IMR-90 (cell line): ENCODE results near the gene RAB3C. TPM values are rescaled to one million over a fixed set of nuclear protein-coding genes. Genes with fewer than 3 reads are reported as not detected.

ENCODE experiments used
- ATAC-seq: fragments of 200-7000 bp; cut with Tn5 transposase; 2 replicates; pipeline ENCODE4 v1.9.1; 2020; ENCODE audit warnings: low read depth, mild to moderate bottlenecking, moderate library complexity
- BruUV-seq: library from RNA; stranded (reverse); fragments of 400-500 nt; replicated peaks from 2 replicates; lab custom pipeline; 2021; lab: Mats Ljungman, UMichigan
- CTCF ChIA-PET: fragments of 300-600 bp; formaldehyde crosslinking; extraction: SDS; loops from one replicate; lab custom pipeline; 2021; ENCODE audit warnings: antibody characterized with exemption; lab: Yijun Ruan, JAX
- POLR2A ChIA-PET: fragments of 300-600 bp; sonication (Branson Sonifier 250); formaldehyde crosslinking; loops from one replicate; lab custom pipeline; 2022; ENCODE audit warnings: antibody characterized with exemption; ENCODE audit not compliant: unreplicated experiment; lab: Charles Lee
- DNase-seq: peaks from one replicate; pipeline ENCODE4 v3.0.0; 2013
- H2AFZ ChIP-seq: replicated peaks from 2 replicates; pipeline ENCODE3; 2013; ENCODE audit warnings: low read length, mild to moderate bottlenecking; ENCODE audit not compliant: poor library complexity
- H2AK5ac ChIP-seq: 2 replicates; pipeline ENCODE4 v1.6.1; 2013; ENCODE audit warnings: low read depth, low read length, inconsistent platforms
- H2AK9ac ChIP-seq: replicated peaks from 2 replicates; pipeline ENCODE3; 2013; ENCODE audit warnings: mild to moderate bottlenecking, low read depth, low read length, moderate library complexity; ENCODE audit not compliant: poor library complexity
- H2BK120ac ChIP-seq: 2 replicates; pipeline ENCODE4 v1.6.1; 2013; ENCODE audit warnings: low read depth, low read length, inconsistent platforms
- H2BK15ac ChIP-seq: 3 replicates; pipeline ENCODE4 v1.6.1; 2013; ENCODE audit warnings: low read depth, low read length, inconsistent platforms
- H2BK20ac ChIP-seq: 2 replicates; pipeline ENCODE4 v1.6.1; 2013; ENCODE audit warnings: low read depth, mild to moderate bottlenecking, inconsistent platforms, low read length, moderate library complexity
- H2BK5ac ChIP-seq: 2 replicates; pipeline ENCODE4 v1.6.1; 2013; ENCODE audit warnings: mild to moderate bottlenecking, low read depth, low read length, inconsistent platforms; ENCODE audit not compliant: poor library complexity, severe bottlenecking
- H3K14ac ChIP-seq: replicated peaks from 2 replicates; pipeline ENCODE4 v1.6.1; 2013; ENCODE audit warnings: low read depth, low read length, inconsistent platforms
- H3K18ac ChIP-seq: 2 replicates; pipeline ENCODE4 v1.6.1; 2013; ENCODE audit warnings: low read depth, low read length, control low read depth
- H3K23ac ChIP-seq: 2 replicates; pipeline ENCODE4 v1.6.1; 2013; ENCODE audit warnings: low read depth, low read length, inconsistent platforms
- H3K27ac ChIP-seq: 2 replicates; pipeline ENCODE4 v1.5.1; 2013; ENCODE audit warnings: mild to moderate bottlenecking, control low read depth, low read length; ENCODE audit not compliant: insufficient read depth
- H3K27me3 ChIP-seq: 2 replicates; pipeline ENCODE4 v1.6.1; 2013; ENCODE audit warnings: low read length; ENCODE audit not compliant: control insufficient read depth, insufficient read depth
- H3K36me3 ChIP-seq: 2 replicates; pipeline ENCODE4 v1.6.1; 2013; ENCODE audit warnings: low read length, mixed read lengths; ENCODE audit not compliant: control insufficient read depth, insufficient read depth
- H3K4ac ChIP-seq: 2 replicates; pipeline ENCODE4 v1.6.1; 2013; ENCODE audit warnings: low read depth, low read length, inconsistent platforms
- H3K4me1 ChIP-seq: 2 replicates; pipeline ENCODE4 v1.6.1; 2013; ENCODE audit warnings: low read length, mixed read lengths; ENCODE audit not compliant: control insufficient read depth, insufficient read depth
- H3K4me2 ChIP-seq: 2 replicates; pipeline ENCODE4 v1.6.1; 2013; ENCODE audit warnings: low read depth, mild to moderate bottlenecking, control low read depth, low read length, moderate library complexity
- H3K4me3 ChIP-seq: 2 replicates; pipeline ENCODE4 v1.5.1; 2013; ENCODE audit warnings: low read depth, mild to moderate bottlenecking, control low read depth, low read length, moderate library complexity; ENCODE audit not compliant: insufficient read depth
- H3K56ac ChIP-seq: 2 replicates; pipeline ENCODE4 v1.6.1; 2013; ENCODE audit warnings: low read length, inconsistent platforms; ENCODE audit not compliant: insufficient read depth; ENCODE audit errors: extremely low read depth
- H3K79me1 ChIP-seq, 2 experiments: 2 replicates each; pipeline ENCODE4 v1.6.1; 2013; ENCODE audit warnings: low read length in 2 of 2, inconsistent platforms in 1 of 2, low read depth in 1 of 2
- H3K9ac ChIP-seq: 2 replicates; pipeline ENCODE4 v1.6.1; 2013; ENCODE audit warnings: low read depth, low read length, control low read depth
- H3K9me1 ChIP-seq: 2 replicates; pipeline ENCODE4 v1.6.1; 2013; ENCODE audit warnings: low read length, inconsistent platforms; ENCODE audit not compliant: insufficient read depth
- H3K9me3 ChIP-seq: 2 replicates; pipeline ENCODE4 v1.6.1; 2013; ENCODE audit warnings: low read length; ENCODE audit not compliant: control insufficient read depth, insufficient read depth
- H4K20me1 ChIP-seq: 2 replicates; pipeline ENCODE4 v1.6.1; 2013; ENCODE audit warnings: low read length, inconsistent platforms; ENCODE audit not compliant: insufficient read depth
- H4K5ac ChIP-seq: 2 replicates; pipeline ENCODE4 v1.6.1; 2013; ENCODE audit warnings: mild to moderate bottlenecking, low read depth, low read length, control low read depth
- H4K8ac ChIP-seq, 2 experiments: 2 replicates each; pipeline ENCODE4 v1.6.1; 2013; ENCODE audit warnings: low read depth in 2 of 2, low read length in 2 of 2, control low read depth in 1 of 2, inconsistent platforms in 1 of 2
- H4K91ac ChIP-seq: 2 replicates; pipeline ENCODE4 v1.6.1; 2013; ENCODE audit warnings: low read depth, low read length, inconsistent platforms; ENCODE audit not compliant: insufficient read depth
- BHLHE40 ChIP-seq: fragments of 150-350 bp; IDR thresholded peaks from 2 replicates; pipeline ENCODE4 v1.6.1; 2016; ENCODE audit warnings: mild to moderate bottlenecking, low read depth, low read length
- CEBPB ChIP-seq: IDR thresholded peaks from 2 replicates; pipeline ENCODE4 v1.6.1; 2012; ENCODE audit warnings: low read depth, low read length, improper control_type of control experiment
- CHD1 ChIP-seq: IDR thresholded peaks from 2 replicates; pipeline ENCODE4 v1.6.1; 2012; ENCODE audit warnings: low read depth, low read length, improper control_type of control experiment
- FOS ChIP-seq: fragments of 150-350 bp; IDR thresholded peaks from 2 replicates; pipeline ENCODE4 v1.6.1; 2016; ENCODE audit warnings: low read depth, low read length
- MAFK ChIP-seq: IDR thresholded peaks from 2 replicates; pipeline ENCODE4 v1.6.1; 2012; ENCODE audit warnings: low read depth, low read length, improper control_type of control experiment
- MAZ ChIP-seq: IDR thresholded peaks from 2 replicates; pipeline ENCODE4 v1.6.1; 2012; ENCODE audit warnings: low read depth, mild to moderate bottlenecking, low read length, improper control_type of control experiment, moderate library complexity, borderline replicate concordance
- MXI1 ChIP-seq: IDR thresholded peaks from 2 replicates; pipeline ENCODE4 v1.6.1; 2012; ENCODE audit warnings: low read depth, mild to moderate bottlenecking, low read length, moderate library complexity, borderline replicate concordance
- NFE2L2 ChIP-seq: fragments of 150-350 bp; IDR thresholded peaks from 2 replicates; pipeline ENCODE4 v1.6.1; 2016; ENCODE audit warnings: low read depth, mild to moderate bottlenecking, low read length
- POLR2A ChIP-seq: IDR thresholded peaks from 2 replicates; pipeline ENCODE4 v1.6.1; 2012; ENCODE audit warnings: mild to moderate bottlenecking, low read depth, low read length
- RAD21 ChIP-seq: IDR thresholded peaks from 2 replicates; pipeline ENCODE4 v1.6.1; 2012; ENCODE audit warnings: low read length, improper control_type of control experiment
- RCOR1 ChIP-seq: IDR thresholded peaks from 2 replicates; pipeline ENCODE4 v1.6.1; 2012; ENCODE audit warnings: mild to moderate bottlenecking, low read length, improper control_type of control experiment; ENCODE audit not compliant: insufficient replicate concordance
- RFX5 ChIP-seq: IDR thresholded peaks from 2 replicates; pipeline ENCODE4 v1.8.0; 2012; ENCODE audit warnings: low read depth, mild to moderate bottlenecking, low read length, moderate library complexity
- SMC3 ChIP-seq: fragments of 150-350 bp; IDR thresholded peaks from 2 replicates; pipeline ENCODE4 v1.6.1; 2016; ENCODE audit warnings: low read depth, mild to moderate bottlenecking, antibody characterized with exemption, low read length, moderate library complexity
- WGBS, 2 experiments: methylation state at CpG; one replicate each; pipeline versions ENCODE4 v1.1.5 to v1.1.7; 2013; ENCODE audit warnings: missing lambda C conversion rate in 2 of 2; ENCODE audit not compliant: insufficient read length in 1 of 2; ENCODE audit errors: extremely low coverage in 2 of 2; 5-methylcytosine and 5-hydroxymethylcytosine counted together
- dilution Hi-C: fragments of 300-500 bp; cut with HindIII; formaldehyde crosslinking; loops from one replicate; pipeline ENCODE4 v1.14.3; 2018; ENCODE audit warnings: low sequenced_read_pairs; ENCODE audit not compliant: unreplicated experiment
- in situ Hi-C: fragments of 300-500 bp; cut with MboI; formaldehyde crosslinking; loops from 3 replicates; pipeline ENCODE4 v1.14.3; 2019; ENCODE audit warnings: low sequenced_read_pairs, inconsistent platforms, mixed read lengths
- intact Hi-C: fragments of 100-400 bp; cut with micrococcal nuclease; formaldehyde crosslinking; loops from 2 replicates; pipeline ENCODE4 v1.10.0; 2022
- polyA plus RNA-seq, 3 experiments: library from polyadenylated mRNA; depleted of rRNA; stranded (reverse); fragments of >200 nt; gene quantifications; 2 replicates each; pipeline ENCODE4 v1.2.3, GENCODE V29; 2012; ENCODE audit warnings: low replicate concordance in 1 of 3
- total RNA-seq: library from RNA; depleted of rRNA; stranded (reverse); fragments of >200 nt; gene quantifications from 2 replicates; pipeline ENCODE4 v1.2.3, GENCODE V29; 2012
- TF ChIP-seq, protein P1 (sequence below): fragments of 150-350 bp; IDR thresholded peaks from 2 replicates; pipeline ENCODE4 v1.6.1; 2016; ENCODE audit warnings: low read depth, mild to moderate bottlenecking, low read length, moderate library complexity, borderline replicate concordance
- TF ChIP-seq, protein P2 (sequence below): conservative IDR thresholded peaks from 2 replicates; pipeline ENCODE4 v1.5.1; 2012; ENCODE audit warnings: mild to moderate bottlenecking, low read depth, low read length, improper control_type of control experiment
- TF ChIP-seq, protein P3 (sequence below): fragments of 150-350 bp; IDR thresholded peaks from 2 replicates; pipeline ENCODE4 v1.6.1; 2017; ENCODE audit warnings: mild to moderate bottlenecking, antibody characterized with exemption, low read length, low read depth

Gene RAB3C
- total and polyA plus RNA-seq, 2 of the 4 experiments (the other 2 are of a cell fraction) = not detected

DNA sequence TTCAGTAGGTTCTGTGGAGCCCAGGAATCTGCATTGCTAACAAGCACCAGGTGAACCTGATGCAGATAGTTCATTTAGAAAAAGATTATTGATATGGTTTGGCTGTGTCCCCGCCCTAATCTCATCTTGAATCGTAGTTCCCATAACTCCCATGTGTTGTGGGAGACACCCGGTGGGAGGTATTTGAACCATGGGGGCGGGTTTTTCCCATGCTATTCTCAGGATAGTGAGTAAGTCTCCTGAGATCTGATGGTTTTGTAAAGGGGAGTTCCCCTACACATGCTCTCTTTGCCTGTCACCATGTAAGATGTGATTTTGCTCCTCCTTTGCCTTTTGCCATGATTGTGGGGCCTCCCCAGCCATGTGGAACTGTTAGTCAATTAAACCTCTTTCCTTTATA is 212.0 kb downstream of the RAB3C start:
- Histone ChIP-seq H2AFZ (no peak overlapping the region), H4K20me1 (no peaks in the 10 kb centered on the region), H3K56ac (no peak overlapping the region), H3K36me3 (no peaks in the 10 kb centered on the region), H2AK9ac (no peak overlapping the region), H3K14ac (no peak overlapping the region), H3K9ac (no peak overlapping the region), H3K79me1 (no peaks in the 10 kb centered on the region), H3K4me2 (no peak overlapping the region), H3K9me1 (no peaks in the 10 kb centered on the region), H3K9me3 (no peaks in the 10 kb centered on the region), H2BK15ac (no peak overlapping the region), H2BK120ac (no peak overlapping the region), H3K4ac (no peak overlapping the region), H3K4me3 (no peak overlapping the region), H3K4me1 (no peaks in the 10 kb centered on the region), H3K27me3 (no peaks in the 10 kb centered on the region), H3K23ac (no peak overlapping the region), H2BK20ac (no peak overlapping the region), H2AK5ac (no peak overlapping the region), H4K91ac (no peak overlapping the region), H4K8ac (no peak overlapping the region), H3K18ac (no peak overlapping the region), H3K27ac (no peak overlapping the region), H4K5ac (no peak overlapping the region), H2BK5ac (no peak overlapping the region)
- ChIA-PET POLR2A (no interaction called here), CTCF (no interaction called here)
- no peak for DNase-seq
- ATAC-seq = no peak
- WGBS, 2 experiments = no CpG with 5 or more reads among the region's 4 CpGs
- in situ Hi-C loops (no loop called here), dilution Hi-C loops (no loop called here), intact Hi-C loops (no loop called here)
- TF ChIP-seq, protein P1, sequence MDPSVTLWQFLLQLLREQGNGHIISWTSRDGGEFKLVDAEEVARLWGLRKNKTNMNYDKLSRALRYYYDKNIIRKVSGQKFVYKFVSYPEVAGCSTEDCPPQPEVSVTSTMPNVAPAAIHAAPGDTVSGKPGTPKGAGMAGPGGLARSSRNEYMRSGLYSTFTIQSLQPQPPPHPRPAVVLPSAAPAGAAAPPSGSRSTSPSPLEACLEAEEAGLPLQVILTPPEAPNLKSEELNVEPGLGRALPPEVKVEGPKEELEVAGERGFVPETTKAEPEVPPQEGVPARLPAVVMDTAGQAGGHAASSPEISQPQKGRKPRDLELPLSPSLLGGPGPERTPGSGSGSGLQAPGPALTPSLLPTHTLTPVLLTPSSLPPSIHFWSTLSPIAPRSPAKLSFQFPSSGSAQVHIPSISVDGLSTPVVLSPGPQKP = no peak
- TF ChIP-seq, protein P2, sequence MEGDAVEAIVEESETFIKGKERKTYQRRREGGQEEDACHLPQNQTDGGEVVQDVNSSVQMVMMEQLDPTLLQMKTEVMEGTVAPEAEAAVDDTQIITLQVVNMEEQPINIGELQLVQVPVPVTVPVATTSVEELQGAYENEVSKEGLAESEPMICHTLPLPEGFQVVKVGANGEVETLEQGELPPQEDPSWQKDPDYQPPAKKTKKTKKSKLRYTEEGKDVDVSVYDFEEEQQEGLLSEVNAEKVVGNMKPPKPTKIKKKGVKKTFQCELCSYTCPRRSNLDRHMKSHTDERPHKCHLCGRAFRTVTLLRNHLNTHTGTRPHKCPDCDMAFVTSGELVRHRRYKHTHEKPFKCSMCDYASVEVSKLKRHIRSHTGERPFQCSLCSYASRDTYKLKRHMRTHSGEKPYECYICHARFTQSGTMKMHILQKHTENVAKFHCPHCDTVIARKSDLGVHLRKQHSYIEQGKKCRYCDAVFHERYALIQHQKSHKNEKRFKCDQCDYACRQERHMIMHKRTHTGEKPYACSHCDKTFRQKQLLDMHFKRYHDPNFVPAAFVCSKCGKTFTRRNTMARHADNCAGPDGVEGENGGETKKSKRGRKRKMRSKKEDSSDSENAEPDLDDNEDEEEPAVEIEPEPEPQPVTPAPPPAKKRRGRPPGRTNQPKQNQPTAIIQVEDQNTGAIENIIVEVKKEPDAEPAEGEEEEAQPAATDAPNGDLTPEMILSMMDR = no peak
- no peak for TF ChIP-seq RFX5
- TF ChIP-seq POLR2A = no peak
- no peak for TF ChIP-seq RCOR1
- TF ChIP-seq MXI1 = no peak
- no peak for TF ChIP-seq NFE2L2
- no peak for TF ChIP-seq MAFK
- no peak for TF ChIP-seq SMC3
- no peak for TF ChIP-seq FOS
- TF ChIP-seq MAZ = no peak
- TF ChIP-seq, protein P3, sequence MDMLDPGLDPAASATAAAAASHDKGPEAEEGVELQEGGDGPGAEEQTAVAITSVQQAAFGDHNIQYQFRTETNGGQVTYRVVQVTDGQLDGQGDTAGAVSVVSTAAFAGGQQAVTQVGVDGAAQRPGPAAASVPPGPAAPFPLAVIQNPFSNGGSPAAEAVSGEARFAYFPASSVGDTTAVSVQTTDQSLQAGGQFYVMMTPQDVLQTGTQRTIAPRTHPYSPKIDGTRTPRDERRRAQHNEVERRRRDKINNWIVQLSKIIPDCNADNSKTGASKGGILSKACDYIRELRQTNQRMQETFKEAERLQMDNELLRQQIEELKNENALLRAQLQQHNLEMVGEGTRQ = no peak
- TF ChIP-seq CEBPB = no peak
- no peak for TF ChIP-seq BHLHE40
- no peak for TF ChIP-seq RAD21
- no peak for TF ChIP-seq CHD1
- no TSS peak for BruUV-seq
